ENCODE data around the gene ATRAID. TPM values are rescaled to one million over a fixed set of nuclear protein-coding genes. Genes with fewer than 3 reads are reported as not detected.

Gene ATRAID
- total and polyA plus RNA-seq, 2 experiments from 2014 or later: 129 to 154 TPM

DNA sequence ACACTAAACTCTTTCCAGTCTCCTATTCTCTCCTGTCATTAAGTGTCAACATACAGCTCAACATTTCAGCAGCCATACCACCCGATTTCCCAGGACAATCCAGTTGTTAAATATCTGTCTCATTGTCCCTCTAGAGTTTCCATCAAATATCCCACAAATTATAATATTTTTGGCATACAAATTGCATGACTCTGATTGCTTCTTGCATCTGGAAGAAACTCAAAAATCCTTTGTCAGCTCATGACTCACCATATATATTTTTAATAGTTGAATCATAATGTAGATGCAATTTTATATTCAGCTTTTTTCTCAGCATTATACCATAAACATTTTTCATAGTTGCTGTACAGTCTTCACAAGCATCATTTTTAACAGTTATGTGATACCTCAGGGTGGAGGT lies 43.8 kb downstream of the ATRAID start:
- no peak overlapping the region for H3K4me3 ChIP-seq
- Mint-ChIP-seq H3K4me1 (peaks cover 15% of the 10 kb centered on the region), H3K36me3 (ENCODE audit: low read depth) (no peaks in the 10 kb centered on the region; the same call in 2 of the 3 replicates), H3K4me3 (no peak overlapping the region; the same call in 2 of the 3 replicates), H3K27ac (no peak overlapping the region), H3K27me3 (ENCODE audit: insufficient read depth, low read depth, poor library complexity) (peaks cover 20% of the 10 kb centered on the region), H3K9me3 (no peaks in the 10 kb centered on the region)
- TF ChIP-seq CREB1 (CRISPR knock-in tag; IDR thresholded peaks at IDR 0.05; ENCODE audit: low read depth) (no peak), EZH2phosphoT487 (IDR thresholded peaks at IDR 0.05; ENCODE audit: unreplicated experiment) (no peak), NANOG (IDR thresholded peaks at IDR 0.05; ENCODE audit: borderline replicate concordance) (no peak), STAT1 (IDR thresholded peaks at IDR 0.05; ENCODE audit: unreplicated experiment) (no peak)
- TF ChIP-seq, protein P1, sequence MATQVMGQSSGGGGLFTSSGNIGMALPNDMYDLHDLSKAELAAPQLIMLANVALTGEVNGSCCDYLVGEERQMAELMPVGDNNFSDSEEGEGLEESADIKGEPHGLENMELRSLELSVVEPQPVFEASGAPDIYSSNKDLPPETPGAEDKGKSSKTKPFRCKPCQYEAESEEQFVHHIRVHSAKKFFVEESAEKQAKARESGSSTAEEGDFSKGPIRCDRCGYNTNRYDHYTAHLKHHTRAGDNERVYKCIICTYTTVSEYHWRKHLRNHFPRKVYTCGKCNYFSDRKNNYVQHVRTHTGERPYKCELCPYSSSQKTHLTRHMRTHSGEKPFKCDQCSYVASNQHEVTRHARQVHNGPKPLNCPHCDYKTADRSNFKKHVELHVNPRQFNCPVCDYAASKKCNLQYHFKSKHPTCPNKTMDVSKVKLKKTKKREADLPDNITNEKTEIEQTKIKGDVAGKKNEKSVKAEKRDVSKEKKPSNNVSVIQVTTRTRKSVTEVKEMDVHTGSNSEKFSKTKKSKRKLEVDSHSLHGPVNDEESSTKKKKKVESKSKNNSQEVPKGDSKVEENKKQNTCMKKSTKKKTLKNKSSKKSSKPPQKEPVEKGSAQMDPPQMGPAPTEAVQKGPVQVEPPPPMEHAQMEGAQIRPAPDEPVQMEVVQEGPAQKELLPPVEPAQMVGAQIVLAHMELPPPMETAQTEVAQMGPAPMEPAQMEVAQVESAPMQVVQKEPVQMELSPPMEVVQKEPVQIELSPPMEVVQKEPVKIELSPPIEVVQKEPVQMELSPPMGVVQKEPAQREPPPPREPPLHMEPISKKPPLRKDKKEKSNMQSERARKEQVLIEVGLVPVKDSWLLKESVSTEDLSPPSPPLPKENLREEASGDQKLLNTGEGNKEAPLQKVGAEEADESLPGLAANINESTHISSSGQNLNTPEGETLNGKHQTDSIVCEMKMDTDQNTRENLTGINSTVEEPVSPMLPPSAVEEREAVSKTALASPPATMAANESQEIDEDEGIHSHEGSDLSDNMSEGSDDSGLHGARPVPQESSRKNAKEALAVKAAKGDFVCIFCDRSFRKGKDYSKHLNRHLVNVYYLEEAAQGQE (IDR thresholded peaks at IDR 0.05; ENCODE audit: unreplicated experiment): no peak
- TF ChIP-seq, protein P2, sequence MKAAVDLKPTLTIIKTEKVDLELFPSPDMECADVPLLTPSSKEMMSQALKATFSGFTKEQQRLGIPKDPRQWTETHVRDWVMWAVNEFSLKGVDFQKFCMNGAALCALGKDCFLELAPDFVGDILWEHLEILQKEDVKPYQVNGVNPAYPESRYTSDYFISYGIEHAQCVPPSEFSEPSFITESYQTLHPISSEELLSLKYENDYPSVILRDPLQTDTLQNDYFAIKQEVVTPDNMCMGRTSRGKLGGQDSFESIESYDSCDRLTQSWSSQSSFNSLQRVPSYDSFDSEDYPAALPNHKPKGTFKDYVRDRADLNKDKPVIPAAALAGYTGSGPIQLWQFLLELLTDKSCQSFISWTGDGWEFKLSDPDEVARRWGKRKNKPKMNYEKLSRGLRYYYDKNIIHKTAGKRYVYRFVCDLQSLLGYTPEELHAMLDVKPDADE (IDR thresholded peaks at IDR 0.05): no peak
- H3K4me1 ChIP-seq (ENCODE audit: insufficient read depth): peaks cover 7% of the 10 kb centered on the region
- H4K20me1 ChIP-seq (replicated peaks; ENCODE audit: insufficient read depth): no peaks in the 10 kb centered on the region; the same call in 1 of the 2 replicates
- H2AFZ ChIP-seq: no peak overlapping the region
- DNase-seq (ENCODE audit: low spot score) (no peak), ATAC-seq (no peak)
- H3K27me3 ChIP-seq (ENCODE audit: insufficient read depth): peaks cover 20% of the 10 kb centered on the region
- H3K27ac ChIP-seq (ENCODE audit: low read depth): no peak overlapping the region
- H3K9me2 ChIP-seq (ENCODE audit: insufficient read depth): no peaks in the 10 kb centered on the region
- H3K36me3 ChIP-seq (ENCODE audit: insufficient read depth): no peaks in the 10 kb centered on the region
- H3F3A ChIP-seq (replicated peaks; ENCODE audit: low read depth): 0 out of 2 replicates have a peak, but pooled peaks cover 5% of the 10 kb centered on the region
- no peak overlapping the region for H3K4me2 ChIP-seq
- no peaks in the 10 kb centered on the region for H3K79me2 ChIP-seq (replicated peaks; ENCODE audit: insufficient read depth)

DNA sequence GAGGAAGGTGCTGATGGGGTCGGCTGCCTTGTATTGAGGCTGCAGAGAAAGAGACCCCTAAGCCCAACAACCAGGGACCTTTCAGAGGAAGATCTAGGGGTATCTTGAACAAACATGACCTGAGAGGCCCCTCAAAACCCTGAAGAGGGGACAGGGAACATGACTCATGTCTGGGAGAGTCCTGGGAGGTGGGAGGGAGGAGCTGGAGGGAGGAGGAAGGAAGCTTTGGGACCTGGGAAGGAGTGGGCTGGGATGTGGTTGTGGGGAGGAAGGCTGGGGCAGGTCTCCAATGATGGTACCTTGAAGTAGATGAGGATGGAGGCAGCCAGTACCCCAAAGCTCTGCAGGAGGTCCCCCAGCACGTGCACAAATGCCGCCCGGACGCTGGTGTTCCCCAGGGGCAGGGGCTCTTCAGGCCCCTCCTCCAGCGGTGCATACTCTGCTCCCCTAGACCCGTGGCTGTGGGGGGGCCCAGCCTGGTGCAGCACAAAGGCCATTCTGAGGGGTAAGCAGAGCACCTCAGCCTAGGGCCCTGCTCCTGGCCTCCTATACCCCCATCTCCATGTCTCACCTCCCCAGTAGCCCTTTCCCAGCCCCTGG lies 45.1 kb downstream of the ATRAID start:
- Mint-ChIP-seq H3K27ac (no peak overlapping the region), H3K9me3 (no peaks in the 10 kb centered on the region), H3K27me3 (ENCODE audit: insufficient read depth, low read depth, poor library complexity) (peaks cover 26% of the 10 kb centered on the region), H3K4me3 (no peak overlapping the region), H3K36me3 (ENCODE audit: low read depth) (no peaks in the 10 kb centered on the region; the same call in 2 of the 3 replicates), H3K4me1 (peaks cover 13% of the 10 kb centered on the region)
- no peaks in the 10 kb centered on the region for H3K79me2 ChIP-seq (replicated peaks; ENCODE audit: insufficient read depth)
- no peaks in the 10 kb centered on the region; the same call in 1 of the 2 replicates for H4K20me1 ChIP-seq (replicated peaks; ENCODE audit: insufficient read depth)
- no peak overlapping the region for H2AFZ ChIP-seq
- no peak for ATAC-seq
- no peak overlapping the region for H3K4me2 ChIP-seq
- no peaks in the 10 kb centered on the region for H3K36me3 ChIP-seq (ENCODE audit: insufficient read depth)
- H3K4me1 ChIP-seq (ENCODE audit: insufficient read depth): peaks cover 7% of the 10 kb centered on the region
- H3K4me3 ChIP-seq: no peak overlapping the region
- peaks cover 23% of the 10 kb centered on the region for H3K27me3 ChIP-seq (ENCODE audit: insufficient read depth)
- H3K9me2 ChIP-seq (ENCODE audit: insufficient read depth): no peaks in the 10 kb centered on the region
- DNase-seq (ENCODE audit: low spot score): no peak
- H3F3A ChIP-seq (replicated peaks; ENCODE audit: low read depth): no peaks in the 10 kb centered on the region
- no peak overlapping the region for H3K27ac ChIP-seq (ENCODE audit: low read depth)
- TF ChIP-seq, protein P3, sequence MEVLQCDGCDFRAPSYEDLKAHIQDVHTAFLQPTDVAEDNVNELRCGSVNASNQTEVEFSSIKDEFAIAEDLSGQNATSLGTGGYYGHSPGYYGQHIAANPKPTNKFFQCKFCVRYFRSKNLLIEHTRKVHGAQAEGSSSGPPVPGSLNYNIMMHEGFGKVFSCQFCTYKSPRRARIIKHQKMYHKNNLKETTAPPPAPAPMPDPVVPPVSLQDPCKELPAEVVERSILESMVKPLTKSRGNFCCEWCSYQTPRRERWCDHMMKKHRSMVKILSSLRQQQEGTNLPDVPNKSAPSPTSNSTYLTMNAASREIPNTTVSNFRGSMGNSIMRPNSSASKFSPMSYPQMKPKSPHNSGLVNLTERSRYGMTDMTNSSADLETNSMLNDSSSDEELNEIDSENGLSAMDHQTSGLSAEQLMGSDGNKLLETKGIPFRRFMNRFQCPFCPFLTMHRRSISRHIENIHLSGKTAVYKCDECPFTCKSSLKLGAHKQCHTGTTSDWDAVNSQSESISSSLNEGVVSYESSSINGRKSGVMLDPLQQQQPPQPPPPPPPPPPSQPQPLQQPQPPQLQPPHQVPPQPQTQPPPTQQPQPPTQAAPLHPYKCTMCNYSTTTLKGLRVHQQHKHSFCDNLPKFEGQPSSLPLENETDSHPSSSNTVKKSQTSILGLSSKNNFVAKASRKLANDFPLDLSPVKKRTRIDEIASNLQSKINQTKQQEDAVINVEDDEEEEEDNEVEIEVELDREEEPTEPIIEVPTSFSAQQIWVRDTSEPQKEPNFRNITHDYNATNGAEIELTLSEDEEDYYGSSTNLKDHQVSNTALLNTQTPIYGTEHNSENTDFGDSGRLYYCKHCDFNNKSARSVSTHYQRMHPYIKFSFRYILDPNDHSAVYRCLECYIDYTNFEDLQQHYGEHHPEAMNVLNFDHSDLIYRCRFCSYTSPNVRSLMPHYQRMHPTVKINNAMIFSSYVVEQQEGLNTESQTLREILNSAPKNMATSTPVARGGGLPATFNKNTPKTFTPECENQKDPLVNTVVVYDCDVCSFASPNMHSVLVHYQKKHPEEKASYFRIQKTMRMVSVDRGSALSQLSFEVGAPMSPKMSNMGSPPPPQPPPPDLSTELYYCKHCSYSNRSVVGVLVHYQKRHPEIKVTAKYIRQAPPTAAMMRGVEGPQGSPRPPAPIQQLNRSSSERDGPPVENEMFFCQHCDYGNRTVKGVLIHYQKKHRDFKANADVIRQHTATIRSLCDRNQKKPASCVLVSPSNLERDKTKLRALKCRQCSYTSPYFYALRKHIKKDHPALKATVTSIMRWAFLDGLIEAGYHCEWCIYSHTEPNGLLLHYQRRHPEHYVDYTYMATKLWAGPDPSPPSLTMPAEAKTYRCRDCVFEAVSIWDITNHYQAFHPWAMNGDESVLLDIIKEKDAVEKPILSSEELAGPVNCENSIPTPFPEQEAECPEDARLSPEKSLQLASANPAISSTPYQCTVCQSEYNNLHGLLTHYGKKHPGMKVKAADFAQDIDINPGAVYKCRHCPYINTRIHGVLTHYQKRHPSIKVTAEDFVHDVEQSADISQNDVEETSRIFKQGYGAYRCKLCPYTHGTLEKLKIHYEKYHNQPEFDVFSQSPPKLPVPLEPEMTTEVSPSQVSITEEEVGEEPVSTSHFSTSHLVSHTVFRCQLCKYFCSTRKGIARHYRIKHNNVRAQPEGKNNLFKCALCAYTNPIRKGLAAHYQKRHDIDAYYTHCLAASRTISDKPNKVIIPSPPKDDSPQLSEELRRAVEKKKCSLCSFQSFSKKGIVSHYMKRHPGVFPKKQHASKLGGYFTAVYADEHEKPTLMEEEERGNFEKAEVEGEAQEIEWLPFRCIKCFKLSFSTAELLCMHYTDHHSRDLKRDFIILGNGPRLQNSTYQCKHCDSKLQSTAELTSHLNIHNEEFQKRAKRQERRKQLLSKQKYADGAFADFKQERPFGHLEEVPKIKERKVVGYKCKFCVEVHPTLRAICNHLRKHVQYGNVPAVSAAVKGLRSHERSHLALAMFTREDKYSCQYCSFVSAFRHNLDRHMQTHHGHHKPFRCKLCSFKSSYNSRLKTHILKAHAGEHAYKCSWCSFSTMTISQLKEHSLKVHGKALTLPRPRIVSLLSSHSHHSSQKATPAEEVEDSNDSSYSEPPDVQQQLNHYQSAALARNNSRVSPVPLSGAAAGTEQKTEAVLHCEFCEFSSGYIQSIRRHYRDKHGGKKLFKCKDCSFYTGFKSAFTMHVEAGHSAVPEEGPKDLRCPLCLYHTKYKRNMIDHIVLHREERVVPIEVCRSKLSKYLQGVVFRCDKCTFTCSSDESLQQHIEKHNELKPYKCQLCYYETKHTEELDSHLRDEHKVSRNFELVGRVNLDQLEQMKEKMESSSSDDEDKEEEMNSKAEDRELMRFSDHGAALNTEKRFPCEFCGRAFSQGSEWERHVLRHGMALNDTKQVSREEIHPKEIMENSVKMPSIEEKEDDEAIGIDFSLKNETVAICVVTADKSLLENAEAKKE (CRISPR knock-in tag; IDR thresholded peaks at IDR 0.05): no peak
- TF ChIP-seq NANOG (IDR thresholded peaks at IDR 0.05; ENCODE audit: borderline replicate concordance) (no peak), ZNF331 (CRISPR knock-in tag; IDR thresholded peaks at IDR 0.05; ENCODE audit: low read depth) (no peak), EZH2phosphoT487 (IDR thresholded peaks at IDR 0.05; ENCODE audit: unreplicated experiment) (no peak), JUNB (IDR thresholded peaks at IDR 0.05; ENCODE audit: unreplicated experiment) (no peak)

Data from GM23338 (cell line).